HUES6 (cell line): Measurements from ENCODE around the gene LGI1.

Source experiments
- H3K27ac ChIP-seq: 2 replicates; pipeline ENCODE4 v1.7.0; 2013; ENCODE audit warnings: low read depth, mild to moderate bottlenecking, low read length, inconsistent platforms
- H3K27me3 ChIP-seq: 2 replicates; pipeline ENCODE4 v1.6.1; 2013; ENCODE audit warnings: low read length; ENCODE audit not compliant: control insufficient read depth, insufficient read depth
- H3K36me3 ChIP-seq: 2 replicates; pipeline ENCODE4 v1.6.1; 2013; ENCODE audit warnings: low read length; ENCODE audit not compliant: control insufficient read depth, insufficient read depth
- H3K4me1 ChIP-seq: 2 replicates; pipeline ENCODE4 v1.6.1; 2013; ENCODE audit warnings: low read length; ENCODE audit not compliant: control insufficient read depth, insufficient read depth
- H3K4me3 ChIP-seq: 2 replicates; pipeline ENCODE4 v1.5.1; 2013; ENCODE audit warnings: low read depth, low read length
- H3K9ac ChIP-seq: one replicate; pipeline ENCODE4 v1.6.1; 2013; ENCODE audit warnings: mild to moderate bottlenecking, low read length
- H3K9me3 ChIP-seq: 2 replicates; pipeline ENCODE4 v1.6.1; 2013; ENCODE audit warnings: low read depth, low read length; ENCODE audit not compliant: control insufficient read depth, insufficient read depth

The LGI1 gene

GRCh38 chr10:93757801-93758507 lies at the start of gene LGI1:
Gene LGI1, plus strand, starts transcription at chr10:93757936. Its CDS starts 209 bp downstream, at chr10:93758145.
- H3K9me3 ChIP-seq = no peaks in the 10 kb centered on the region
- H3K27ac ChIP-seq = no peak within 1 kb of the TSS
- peaks cover 6% of the 10 kb centered on the region; the same call in 1 of the 2 replicates for H3K27me3 ChIP-seq
- peak within 1 kb of the TSS; percentile 34; the same call in 1 of the 2 replicates for H3K4me3 ChIP-seq
- H3K36me3 ChIP-seq = no peaks in the 10 kb centered on the region
- no peak within 1 kb of the TSS for H3K9ac ChIP-seq
- peaks cover 72% of the 10 kb centered on the region for H3K4me1 ChIP-seq

- Histone ChIP-seq H3K4me1 (no peaks in the 10 kb centered on the region), H3K27ac (no peak overlapping the region), H3K27me3 (no peaks in the 10 kb centered on the region), H3K9me3 (no peaks in the 10 kb centered on the region), H3K4me3 (no peak overlapping the region), H3K9ac (no peak overlapping the region), H3K36me3 (no peaks in the 10 kb centered on the region)
Observed at GRCh38 chr10:93710333-93710909, 47.3 kb upstream of the LGI1 start.

GRCh38 chr10:93711891-93712290 lies 45.8 kb upstream of the LGI1 start:
- Histone ChIP-seq H3K9ac (no peak overlapping the region), H3K36me3 (no peaks in the 10 kb centered on the region), H3K27ac (no peak overlapping the region), H3K9me3 (no peaks in the 10 kb centered on the region), H3K4me3 (no peak overlapping the region), H3K27me3 (no peaks in the 10 kb centered on the region), H3K4me1 (no peaks in the 10 kb centered on the region)

GRCh38 chr10:93712593-93712992 lies 45.1 kb upstream of the LGI1 start:
- Histone ChIP-seq H3K9me3 (no peaks in the 10 kb centered on the region), H3K9ac (no peak overlapping the region), H3K4me3 (no peak overlapping the region), H3K36me3 (no peaks in the 10 kb centered on the region), H3K4me1 (no peaks in the 10 kb centered on the region), H3K27me3 (no peaks in the 10 kb centered on the region), H3K27ac (no peak overlapping the region)

GRCh38 chr10:93715345-93715744 lies 42.4 kb upstream of the LGI1 start:
- Histone ChIP-seq H3K9me3 (no peaks in the 10 kb centered on the region), H3K27ac (no peak overlapping the region), H3K4me1 (peaks cover 15% of the 10 kb centered on the region), H3K27me3 (no peaks in the 10 kb centered on the region), H3K4me3 (no peak overlapping the region), H3K9ac (no peak overlapping the region), H3K36me3 (no peaks in the 10 kb centered on the region)

GRCh38 chr10:93716766-93717165 lies 41.0 kb upstream of the LGI1 start:
- Histone ChIP-seq H3K9me3 (no peaks in the 10 kb centered on the region), H3K9ac (no peak overlapping the region), H3K27me3 (no peaks in the 10 kb centered on the region), H3K4me1 (peaks cover 15% of the 10 kb centered on the region), H3K27ac (no peak overlapping the region), H3K4me3 (no peak overlapping the region), H3K36me3 (no peaks in the 10 kb centered on the region)

GRCh38 chr10:93718937-93719725 lies 38.6 kb upstream of the LGI1 start:
- Histone ChIP-seq H3K4me3 (no peak overlapping the region; the same call in 1 of the 2 replicates), H3K27ac (no peak overlapping the region), H3K27me3 (no peaks in the 10 kb centered on the region), H3K4me1 (peaks cover 15% of the 10 kb centered on the region), H3K9me3 (no peaks in the 10 kb centered on the region), H3K9ac (no peak overlapping the region), H3K36me3 (no peaks in the 10 kb centered on the region)

GRCh38 chr10:93719901-93720300 lies 37.8 kb upstream of the LGI1 start:
- H3K27ac ChIP-seq = no peak overlapping the region
- H3K4me1 ChIP-seq = peaks cover 15% of the 10 kb centered on the region
- no peaks in the 10 kb centered on the region for H3K36me3 ChIP-seq
- H3K4me3 ChIP-seq = no peak overlapping the region
- no peaks in the 10 kb centered on the region for H3K9me3 ChIP-seq
- no peak overlapping the region for H3K9ac ChIP-seq
- H3K27me3 ChIP-seq = no peaks in the 10 kb centered on the region

GRCh38 chr10:93722550-93722949 lies 35.2 kb upstream of the LGI1 start:
- Histone ChIP-seq H3K9ac (no peak overlapping the region), H3K4me3 (no peak overlapping the region), H3K27me3 (peaks cover 4% of the 10 kb centered on the region; the same call in 1 of the 2 replicates), H3K4me1 (peaks cover 15% of the 10 kb centered on the region), H3K9me3 (no peaks in the 10 kb centered on the region), H3K36me3 (no peaks in the 10 kb centered on the region), H3K27ac (no peak overlapping the region)

GRCh38 chr10:93723153-93723552 lies 34.6 kb upstream of the LGI1 start:
- Histone ChIP-seq H3K9ac (no peak overlapping the region), H3K4me1 (peaks cover 15% of the 10 kb centered on the region), H3K9me3 (no peaks in the 10 kb centered on the region), H3K27me3 (peaks cover 4% of the 10 kb centered on the region; the same call in 1 of the 2 replicates), H3K4me3 (no peak overlapping the region), H3K36me3 (no peaks in the 10 kb centered on the region), H3K27ac (no peak overlapping the region)

- Histone ChIP-seq H3K9ac (no peak overlapping the region), H3K27me3 (peaks cover 4% of the 10 kb centered on the region; the same call in 1 of the 2 replicates), H3K27ac (no peak overlapping the region), H3K36me3 (no peaks in the 10 kb centered on the region), H3K4me3 (no peak overlapping the region), H3K4me1 (no peaks in the 10 kb centered on the region), H3K9me3 (no peaks in the 10 kb centered on the region)
Observed at GRCh38 chr10:93726024-93726423, 31.7 kb upstream of the LGI1 start.
